Fibroblast of lung (primary cell): ENCODE measurements around the gene UQCR10.

Source experiments
- CTCF ChIP-seq, 2 donors: IDR thresholded peaks in 1 of 2; conservative IDR thresholded peaks in 1 of 2; 1 replicate in 1 of 2; 2 replicates in 1 of 2; pipeline ENCODE4 v1.5.1; 2011 to 2012; ENCODE audit warnings: low read length in 2 of 2, control low read depth in 1 of 2, inconsistent platforms in 1 of 2, low read depth in 1 of 2, mild to moderate bottlenecking in 1 of 2
- EZH2 ChIP-seq: IDR thresholded peaks from 2 replicates; pipeline ENCODE4 v1.5.1; 2012; ENCODE audit warnings: low read length, control low read depth, mild to moderate bottlenecking; ENCODE audit errors: missing control alignments

GRCh38 chr22:29750559-29751538, 16.3 kb upstream of the UQCR10 start:
- no peak for TF ChIP-seq EZH2
- TF ChIP-seq CTCF (conservative IDR thresholded peaks at IDR 0.05 in 1 of 2, IDR thresholded peaks at IDR 0.05 in 1 of 2; ENCODE audit: low read depth in 1 of 2, low read length in 2 of 2): no peak
